Fibroblast of lung (primary cell): ENCODE data around the gene SFTPB. TPM values are rescaled to one million over a fixed set of nuclear protein-coding genes. Genes with fewer than 3 reads are reported as not detected.

Experiments
- DNase-seq, 2 donors: peaks; one replicate each; pipeline versions ENCODE4 v3.0.0 to v3.0.0-alpha.2; 2010; ENCODE audit warnings: low read depth in 2 of 2
- H2AFZ ChIP-seq: 2 replicates; pipeline ENCODE4 v1.5.1; 2012; ENCODE audit warnings: low read length, control low read depth, inconsistent platforms
- H3K27ac ChIP-seq: 2 replicates; pipeline ENCODE4 v1.5.1; 2011; ENCODE audit warnings: low read length, control low read depth; ENCODE audit not compliant: insufficient read depth
- H3K27me3 ChIP-seq: 2 replicates; pipeline ENCODE4 v1.5.1; 2011; ENCODE audit warnings: mild to moderate bottlenecking, low read length; ENCODE audit not compliant: control insufficient read depth, insufficient read depth
- H3K36me3 ChIP-seq: 2 replicates; pipeline ENCODE4 v1.5.1; 2011; ENCODE audit warnings: low read length; ENCODE audit not compliant: control insufficient read depth, insufficient read depth
- H3K4me1 ChIP-seq: 2 replicates; pipeline ENCODE4 v1.5.1; 2011; ENCODE audit warnings: low read length; ENCODE audit not compliant: control insufficient read depth, insufficient read depth; ENCODE audit errors: extremely low read depth
- H3K4me2 ChIP-seq: 2 replicates; pipeline ENCODE4 v1.5.1; 2011; ENCODE audit warnings: low read length, control low read depth; ENCODE audit not compliant: insufficient read depth; ENCODE audit errors: extremely low read depth
- H3K4me3 ChIP-seq, 4 experiments: fragments of 200-600 bp in 1 of 4; sonication (generic) in 1 of 4; replicated peaks in 1 of 4; 2 replicates each; pipeline ENCODE4 v1.5.1; 2011 to 2016; ENCODE audit warnings: low read length in 4 of 4, low read depth in 3 of 4, mild to moderate bottlenecking in 3 of 4, control low read depth in 2 of 4, inconsistent platforms in 1 of 4, mixed read lengths in 1 of 4; ENCODE audit not compliant: insufficient read depth in 1 of 4; ENCODE audit errors: control extremely low read depth in 1 of 4
- H3K79me2 ChIP-seq: 2 replicates; pipeline ENCODE4 v1.5.1; 2012; ENCODE audit warnings: mild to moderate bottlenecking, low read length, inconsistent platforms; ENCODE audit not compliant: control insufficient read depth, insufficient read depth
- H3K9ac ChIP-seq: 2 replicates; pipeline ENCODE4 v1.5.1; 2011; ENCODE audit warnings: mild to moderate bottlenecking, low read length, control low read depth; ENCODE audit not compliant: insufficient read depth
- H3K9me3 ChIP-seq: 2 replicates; pipeline ENCODE4 v1.5.1; 2012; ENCODE audit warnings: low read depth, low read length; ENCODE audit not compliant: control insufficient read depth, insufficient read depth
- H4K20me1 ChIP-seq: 2 replicates; pipeline ENCODE4 v1.5.1; 2011; ENCODE audit warnings: low read length; ENCODE audit not compliant: control insufficient read depth, insufficient read depth; ENCODE audit errors: extremely low read depth
- EZH2 ChIP-seq: IDR thresholded peaks from 2 replicates; pipeline ENCODE4 v1.5.1; 2012; ENCODE audit warnings: low read length, control low read depth, mild to moderate bottlenecking; ENCODE audit errors: missing control alignments
- polyA plus RNA-seq, 2 donors: library from polyadenylated mRNA; depleted of rRNA in 1 of 2; stranded (reverse) in 1 of 2; unstranded in 1 of 2; fragments of >200 nt; gene quantifications; 2 replicates each; pipeline ENCODE4 v1.2.1, GENCODE V29; 2011 to 2012; ENCODE audit warnings: missing spikeins in 1 of 2
- total RNA-seq: library from RNA; depleted of rRNA; stranded (reverse); fragments of >200 nt; gene quantifications from 2 replicates; pipeline ENCODE4 v1.2.1, GENCODE V29; 2014
- TF ChIP-seq, protein P1 (sequence below), 2 donors: IDR thresholded peaks in 1 of 2; conservative IDR thresholded peaks in 1 of 2; 1 replicate in 1 of 2; 2 replicates in 1 of 2; pipeline ENCODE4 v1.5.1; 2011 to 2012; ENCODE audit warnings: low read length in 2 of 2, control low read depth in 1 of 2, inconsistent platforms in 1 of 2, low read depth in 1 of 2, mild to moderate bottlenecking in 1 of 2

SFTPB gene
- total and polyA plus RNA-seq, 2 donors (not counting 1 experiment from before 2014, with no cell fraction given), result not detected

DNA sequence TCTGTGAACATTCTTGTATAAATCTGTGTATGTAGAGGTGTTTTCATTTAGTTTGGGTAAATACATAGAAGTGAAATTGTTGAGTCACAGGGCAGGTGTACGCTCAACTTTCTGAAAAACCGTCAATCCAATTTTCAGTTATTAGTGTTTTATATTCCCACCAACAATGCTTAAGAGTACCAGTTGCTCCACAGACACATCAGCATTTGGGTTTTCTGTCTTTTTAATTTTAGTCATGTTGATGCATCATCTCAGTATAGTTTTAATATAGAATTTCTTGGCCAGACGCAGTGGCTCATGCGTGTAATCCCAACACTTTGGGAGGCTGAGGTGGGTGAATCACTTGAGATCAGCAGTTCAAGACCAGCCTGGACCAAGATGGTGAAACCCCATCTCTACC, 22.9 kb upstream of the SFTPB start:
- Histone ChIP-seq H3K36me3 (no peaks in the 10 kb centered on the region), H4K20me1 (no peaks in the 10 kb centered on the region), H2AFZ (no peak overlapping the region), H3K4me3 (no peak overlapping the region), H3K9me3 (no peaks in the 10 kb centered on the region), H3K4me1 (peaks cover 8% of the 10 kb centered on the region), H3K79me2 (no peaks in the 10 kb centered on the region), H3K27me3 (no peaks in the 10 kb centered on the region), H3K27ac (no peak overlapping the region), H3K4me2 (no peak overlapping the region), H3K9ac (no peak overlapping the region)
- TF ChIP-seq, protein P1, sequence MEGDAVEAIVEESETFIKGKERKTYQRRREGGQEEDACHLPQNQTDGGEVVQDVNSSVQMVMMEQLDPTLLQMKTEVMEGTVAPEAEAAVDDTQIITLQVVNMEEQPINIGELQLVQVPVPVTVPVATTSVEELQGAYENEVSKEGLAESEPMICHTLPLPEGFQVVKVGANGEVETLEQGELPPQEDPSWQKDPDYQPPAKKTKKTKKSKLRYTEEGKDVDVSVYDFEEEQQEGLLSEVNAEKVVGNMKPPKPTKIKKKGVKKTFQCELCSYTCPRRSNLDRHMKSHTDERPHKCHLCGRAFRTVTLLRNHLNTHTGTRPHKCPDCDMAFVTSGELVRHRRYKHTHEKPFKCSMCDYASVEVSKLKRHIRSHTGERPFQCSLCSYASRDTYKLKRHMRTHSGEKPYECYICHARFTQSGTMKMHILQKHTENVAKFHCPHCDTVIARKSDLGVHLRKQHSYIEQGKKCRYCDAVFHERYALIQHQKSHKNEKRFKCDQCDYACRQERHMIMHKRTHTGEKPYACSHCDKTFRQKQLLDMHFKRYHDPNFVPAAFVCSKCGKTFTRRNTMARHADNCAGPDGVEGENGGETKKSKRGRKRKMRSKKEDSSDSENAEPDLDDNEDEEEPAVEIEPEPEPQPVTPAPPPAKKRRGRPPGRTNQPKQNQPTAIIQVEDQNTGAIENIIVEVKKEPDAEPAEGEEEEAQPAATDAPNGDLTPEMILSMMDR (conservative IDR thresholded peaks at IDR 0.05 in 1 of 2, IDR thresholded peaks at IDR 0.05 in 1 of 2; ENCODE audit: low read depth in 1 of 2, low read length in 2 of 2), result no peak
- TF ChIP-seq EZH2, result no peak
- no peak for DNase-seq

DNA sequence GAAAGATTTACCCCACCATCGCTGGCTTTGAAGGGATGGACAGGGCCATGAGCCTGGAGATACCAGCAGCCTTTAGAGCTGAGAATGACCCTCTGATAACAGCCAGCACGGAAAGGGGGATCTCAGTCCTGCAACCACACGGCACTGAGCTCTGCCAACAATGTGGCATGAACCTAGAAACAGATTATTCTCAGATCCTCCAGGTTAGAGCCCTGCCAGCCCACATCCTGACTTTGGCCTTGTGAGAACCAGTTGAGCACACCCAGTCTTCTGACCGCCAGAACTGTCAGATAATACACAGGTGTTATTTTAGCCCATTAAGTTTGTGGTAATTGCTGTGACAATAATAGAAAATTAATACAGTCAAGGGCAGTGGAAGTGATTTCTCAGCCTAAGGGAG, 16.8 kb upstream of the SFTPB start:
- Histone ChIP-seq H4K20me1 (no peaks in the 10 kb centered on the region), H3K9me3 (no peaks in the 10 kb centered on the region), H3K4me1 (peaks cover 5% of the 10 kb centered on the region), H3K4me2 (no peak overlapping the region), H3K27ac (no peak overlapping the region), H2AFZ (no peak overlapping the region), H3K9ac (no peak overlapping the region), H3K36me3 (no peaks in the 10 kb centered on the region), H3K79me2 (no peaks in the 10 kb centered on the region), H3K27me3 (no peaks in the 10 kb centered on the region), H3K4me3 (no peak overlapping the region)
- TF ChIP-seq, protein P1 (conservative IDR thresholded peaks at IDR 0.05 in 1 of 2, IDR thresholded peaks at IDR 0.05 in 1 of 2; ENCODE audit: low read depth in 1 of 2, low read length in 2 of 2), result no peak
- no peak for TF ChIP-seq EZH2
- DNase-seq, result no peak

DNA sequence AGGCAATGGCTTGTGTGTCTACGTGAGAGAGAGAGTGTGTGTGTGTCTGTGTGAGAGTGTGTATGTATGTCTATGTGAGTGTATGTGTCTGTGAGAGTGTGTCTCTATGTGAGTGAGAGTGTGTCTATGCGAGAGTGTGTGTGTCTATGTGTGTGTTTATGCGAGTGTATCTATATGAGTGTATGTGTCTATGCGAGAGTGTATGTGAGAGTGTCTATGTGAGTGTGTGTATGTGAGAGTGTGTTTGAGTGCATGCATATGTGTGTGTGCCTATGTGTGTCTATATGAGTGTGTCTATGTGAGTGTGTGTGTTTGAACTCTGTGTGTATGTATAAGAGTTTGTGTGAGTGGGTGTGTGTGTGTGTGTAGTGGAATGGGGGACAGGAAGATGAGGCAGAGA, 16.4 kb upstream of the SFTPB start:
- Histone ChIP-seq H4K20me1 (no peaks in the 10 kb centered on the region), H3K9me3 (no peaks in the 10 kb centered on the region), H3K4me1 (peaks cover 5% of the 10 kb centered on the region), H3K36me3 (no peaks in the 10 kb centered on the region), H3K27ac (no peak overlapping the region), H3K4me3 (no peak overlapping the region), H3K27me3 (no peaks in the 10 kb centered on the region), H3K79me2 (no peaks in the 10 kb centered on the region), H2AFZ (no peak overlapping the region), H3K4me2 (no peak overlapping the region), H3K9ac (no peak overlapping the region)
- TF ChIP-seq EZH2, result no peak
- TF ChIP-seq, protein P1 (conservative IDR thresholded peaks at IDR 0.05 in 1 of 2, IDR thresholded peaks at IDR 0.05 in 1 of 2; ENCODE audit: low read depth in 1 of 2, low read length in 2 of 2), result no peak
- no peak for DNase-seq
